Peyer's patch (tissue), 4 donors: Measurements from ENCODE around the gene SERPINB11. TPM values are rescaled to one million over a fixed set of nuclear protein-coding genes. Genes with fewer than 3 reads are reported as not detected.

ENCODE experiments used
- total RNA-seq, 4 donors: library from RNA; depleted of rRNA; stranded (reverse); fragments of >200 nt; gene quantifications; one replicate each; pipeline ENCODE4 v1.1.0, GENCODE V29; 2016

Gene SERPINB11
- total RNA-seq, 4 donors from 2014 or later = not detected

Other genes with a start within 250 kb of the SERPINB11 start
- 10 to 100 TPM in 2 of 4 donors, 1 to 10 TPM in 2; 5.2 to 26.1 (median 14.7) TPM for gene SERPINB5, start 226.0 kb upstream of the SERPINB11 start, total RNA-seq
- not detected for gene SERPINB12, start 160.6 kb upstream of the SERPINB11 start, total RNA-seq
- not detected for gene SERPINB13, start 115.6 kb upstream of the SERPINB11 start, total RNA-seq
- gene SERPINB4, start 58.7 kb upstream of the SERPINB11 start, total RNA-seq = not detected
- gene SERPINB3, start 41.1 kb upstream of the SERPINB11 start, total RNA-seq = not detected
- not detected for gene SERPINB7, start 72.5 kb downstream of the SERPINB11 start, total RNA-seq
- not detected for gene SERPINB2, start 184.7 kb downstream of the SERPINB11 start, total RNA-seq
- gene SERPINB10, start 205.0 kb downstream of the SERPINB11 start, total RNA-seq = not detected
- gene HMSD, start 246.3 kb downstream of the SERPINB11 start, total RNA-seq = not detected